Chondrocyte (in vitro differentiated cells): ENCODE results near the gene TXLNA. TPM values are rescaled to one million over a fixed set of nuclear protein-coding genes. Genes with fewer than 3 reads are reported as not detected.

ENCODE experiments used
- DNase-seq: peaks from one replicate; pipeline ENCODE4 v3.0.0; 2021; ENCODE audit warnings: mixed read lengths, low spot score
- H3K27ac Mint-ChIP-seq: one replicate; pipeline ENCODE4 v1.8.0; 2021; ENCODE audit warnings: mild to moderate bottlenecking, moderate library complexity, mixed read lengths; ENCODE audit not compliant: unreplicated experiment
- H3K27me3 Mint-ChIP-seq: 2 replicates; pipeline ENCODE4 v1.8.0; 2021; ENCODE audit warnings: low read depth, mixed read lengths
- H3K36me3 Mint-ChIP-seq: 2 replicates; pipeline ENCODE4 v1.8.0; 2021; ENCODE audit warnings: low read depth, mixed read lengths
- H3K4me1 Mint-ChIP-seq: 2 replicates; pipeline ENCODE4 v1.8.0; 2021; ENCODE audit warnings: low read depth, mild to moderate bottlenecking, mixed read lengths
- H3K4me3 Mint-ChIP-seq: one replicate; pipeline ENCODE4 v1.8.0; 2021; ENCODE audit warnings: mild to moderate bottlenecking, moderate library complexity, mixed read lengths; ENCODE audit not compliant: unreplicated experiment
- H3K9me3 Mint-ChIP-seq: 2 replicates; pipeline ENCODE4 v1.8.0; 2021; ENCODE audit warnings: low read depth, mixed read lengths
- CTCF ChIP-seq: fragments of 200-600 bp; sonication (generic); IDR thresholded peaks from 2 replicates; pipeline ENCODE4 v1.5.0; 2021; ENCODE audit warnings: antibody characterized with exemption, mild to moderate bottlenecking, moderate library complexity
- total RNA-seq: library from RNA; stranded (reverse); gene quantifications from 3 replicates; pipeline ENCODE4 v1.2.1, GENCODE V29; 2021

TXLNA gene
- total RNA-seq, 1 donor from 2014 or later, result 86.7 TPM

- H3K36me3 Mint-ChIP-seq, result peaks cover 8% of the 10 kb centered on the region
- no peak for DNase-seq
- no peak overlapping the region for H3K4me3 Mint-ChIP-seq
- H3K9me3 Mint-ChIP-seq, result no peaks in the 10 kb centered on the region
- peak overlapping the region; percentile 63 for H3K27ac Mint-ChIP-seq
- no peaks in the 10 kb centered on the region for H3K27me3 Mint-ChIP-seq
- TF ChIP-seq CTCF, result no peak
- H3K4me1 Mint-ChIP-seq, result peaks cover 32% of the 10 kb centered on the region
Measured at GRCh38 chr1:32219022-32219421, 39.5 kb downstream of the TXLNA start.

DNA sequence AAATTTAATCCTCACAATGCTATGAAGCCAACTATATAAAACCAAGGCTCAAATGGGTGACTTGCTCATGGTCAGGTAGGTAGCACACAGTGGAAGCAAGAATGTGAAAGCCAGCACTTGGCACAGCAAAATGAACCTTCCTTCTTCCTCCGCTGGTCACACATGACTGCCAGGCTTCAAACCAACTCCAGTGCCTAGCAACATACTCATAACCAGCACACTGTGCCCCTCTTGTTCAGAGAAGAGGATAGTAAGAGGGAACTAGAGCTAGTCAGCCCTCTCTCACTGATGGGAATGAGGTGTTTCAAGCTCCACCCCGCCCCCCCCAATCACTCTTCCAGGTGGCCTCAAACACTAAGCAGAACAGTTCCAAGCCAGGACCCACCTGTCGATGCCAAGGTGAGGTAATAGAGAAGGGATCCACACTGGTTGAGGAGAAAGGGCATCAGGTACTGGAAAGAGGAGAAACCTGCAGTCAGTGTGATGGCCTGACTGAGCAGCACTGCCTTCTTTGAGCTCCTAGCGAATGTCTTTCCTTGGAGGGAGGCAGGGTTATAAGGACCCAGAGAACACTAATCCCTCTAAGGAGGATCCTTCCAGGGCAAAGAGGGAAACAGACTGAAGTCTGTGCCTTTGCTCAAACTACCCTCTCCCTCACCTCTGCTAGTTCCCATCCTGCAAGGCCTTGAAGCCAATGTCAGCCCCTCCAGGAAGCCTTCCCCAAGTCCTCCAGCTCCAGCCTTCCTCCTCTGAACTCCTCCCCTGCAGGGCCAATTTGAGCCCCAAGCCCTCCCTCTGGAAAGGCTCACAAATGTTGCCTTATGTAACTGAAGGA, 41.5 kb downstream of the TXLNA start:
- peak overlapping the region; percentile 95 for H3K4me3 Mint-ChIP-seq
- no peak for TF ChIP-seq CTCF
- H3K4me1 Mint-ChIP-seq, result peaks cover 34% of the 10 kb centered on the region
- peaks cover 14% of the 10 kb centered on the region for H3K36me3 Mint-ChIP-seq
- no peaks in the 10 kb centered on the region for H3K27me3 Mint-ChIP-seq
- peak overlapping the region; percentile 95 for H3K27ac Mint-ChIP-seq
- no peaks in the 10 kb centered on the region for H3K9me3 Mint-ChIP-seq
- DNase-seq, result no peak

DNA sequence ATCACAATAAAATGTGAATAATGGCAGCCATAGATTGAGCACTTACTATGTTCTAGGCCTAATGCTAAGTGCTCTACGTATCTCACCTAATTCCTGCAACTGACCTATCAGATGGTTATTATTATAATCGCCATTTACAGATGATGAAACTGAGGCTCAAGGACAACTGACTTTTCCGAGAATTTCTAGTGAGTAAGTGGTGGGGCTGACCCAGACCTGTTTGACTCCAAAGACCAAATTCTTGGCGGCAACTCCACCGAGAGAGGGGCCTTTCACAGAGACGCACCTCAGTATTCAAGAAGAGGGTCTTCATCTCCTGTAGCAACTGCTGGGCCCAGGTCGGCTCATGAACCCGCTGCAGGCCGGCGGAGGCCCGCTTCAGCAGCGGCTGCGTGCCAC, 42.1 kb downstream of the TXLNA start:
- Mint-ChIP-seq H3K4me3 (peak overlapping the region; percentile 95), H3K4me1 (peaks cover 34% of the 10 kb centered on the region), H3K9me3 (no peaks in the 10 kb centered on the region), H3K27ac (peak overlapping the region; percentile 95), H3K27me3 (no peaks in the 10 kb centered on the region), H3K36me3 (peaks cover 17% of the 10 kb centered on the region)
- TF ChIP-seq CTCF, result no peak
- DNase-seq, result no peak

DNA sequence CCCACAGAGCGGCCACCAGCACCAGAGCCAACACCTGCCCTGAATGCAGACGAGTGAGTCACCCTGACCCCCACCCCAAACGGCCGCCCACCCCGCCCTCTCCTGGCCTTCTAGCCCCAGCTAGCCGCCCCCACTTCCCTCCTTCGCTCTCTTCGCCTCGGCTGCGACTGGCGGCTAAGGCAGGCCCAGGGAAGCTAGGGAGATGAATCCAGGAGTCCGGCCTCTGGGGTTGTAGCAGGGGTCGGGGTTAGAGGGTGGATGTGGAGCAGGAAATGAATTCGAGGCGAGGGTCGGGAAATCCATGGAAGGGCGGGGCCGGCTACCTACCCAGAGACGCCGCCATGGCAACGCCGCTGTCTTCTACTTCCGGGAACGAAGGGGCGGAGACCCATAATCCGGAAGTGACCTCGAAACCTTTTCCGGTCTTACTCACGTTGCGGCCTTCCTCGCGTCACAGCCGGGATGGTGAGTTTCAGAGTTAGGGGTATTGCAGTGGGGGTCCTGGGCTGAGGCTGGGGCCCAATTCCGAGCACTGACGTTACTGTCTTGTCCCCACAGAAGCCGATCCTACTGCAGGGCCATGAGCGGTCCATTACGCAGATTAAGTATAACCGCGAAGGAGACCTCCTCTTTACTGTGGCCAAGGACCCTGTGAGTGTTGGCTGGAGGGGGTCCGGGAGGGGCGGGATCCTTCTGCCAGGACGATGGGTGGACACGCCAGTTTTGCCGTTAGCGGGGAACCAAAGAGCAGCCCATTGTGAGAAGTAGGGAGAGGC, 42.7 kb downstream of the TXLNA start, which contains the start of the genes EIF3I and TMEM234:
EIF3I (plus strand) TSS at position 428 of the 776 bp plus-strand sequence; CDS start at position 463, 35 bp downstream.
TMEM234 (minus strand) TSS at position 374 of the 776 bp plus-strand sequence; CDS start at position 343, 31 bp downstream.
- DNase-seq, result no peak
- Mint-ChIP-seq H3K27ac (peak within 1 kb of the TSS; percentile 95), H3K4me3 (peak within 1 kb of the TSS; percentile 95), H3K4me1 (peaks cover 34% of the 10 kb centered on the region), H3K27me3 (no peaks in the 10 kb centered on the region), H3K36me3 (peaks cover 13% of the 10 kb centered on the region), H3K9me3 (no peaks in the 10 kb centered on the region)
- no peak for TF ChIP-seq CTCF

GRCh38 chr1:32223683-32224082, 44.2 kb downstream of the TXLNA start:
- H3K36me3 Mint-ChIP-seq, result peaks cover 23% of the 10 kb centered on the region

More at GRCh38 chr1:32223683-32224082, 44.2 kb downstream of the TXLNA start:
- Mint-ChIP-seq H3K9me3 (no peaks in the 10 kb centered on the region), H3K27ac (peak overlapping the region; percentile 33), H3K27me3 (no peaks in the 10 kb centered on the region), H3K4me3 (peak overlapping the region; percentile 95), H3K4me1 (peaks cover 34% of the 10 kb centered on the region)
- no peak for TF ChIP-seq CTCF
- DNase-seq, result no peak
